OCI-LY1 (cell line): ENCODE measurements around the gene ACTA1.

Source experiments
- H2AFZ ChIP-seq: fragments of 200-600 bp; sonication (generic), shearing (Covaris generic); 2 replicates; pipeline ENCODE4 v1.6.0; 2014; ENCODE audit warnings: antibody characterized with exemption, mild to moderate bottlenecking, low read length
- H3F3A ChIP-seq: fragments of 200-600 bp; sonication (generic), shearing (Covaris generic); 2 replicates; pipeline ENCODE4 v1.6.0; 2014; ENCODE audit warnings: mild to moderate bottlenecking, antibody characterized with exemption, low read length, moderate library complexity; ENCODE audit not compliant: insufficient read depth
- H3K27ac ChIP-seq: fragments of 200-600 bp; sonication (generic); 2 replicates; pipeline ENCODE4 v1.5.1; 2014; ENCODE audit warnings: low read length, mixed run types, mild to moderate bottlenecking, low read depth; ENCODE audit not compliant: poor library complexity, severe bottlenecking
- H3K27me3 ChIP-seq: fragments of 200-600 bp; sonication (generic); 2 replicates; pipeline ENCODE4 v1.6.0; 2014; ENCODE audit warnings: antibody characterized with exemption, mild to moderate bottlenecking, low read length, moderate library complexity; ENCODE audit not compliant: insufficient read depth
- H3K36me3 ChIP-seq: fragments of 200-600 bp; sonication (generic); 2 replicates; pipeline ENCODE4 v1.6.1; 2014; ENCODE audit warnings: mild to moderate bottlenecking, antibody characterized with exemption, low read length, moderate library complexity, mixed read lengths; ENCODE audit not compliant: insufficient read depth
- H3K4me1 ChIP-seq: fragments of 200-600 bp; sonication (generic); 2 replicates; pipeline ENCODE4 v1.5.1; 2014; ENCODE audit warnings: mild to moderate bottlenecking, low read length, moderate library complexity; ENCODE audit not compliant: insufficient read depth, severe bottlenecking
- H3K4me2 ChIP-seq: fragments of 200-600 bp; sonication (generic), shearing (Covaris generic); 2 replicates; pipeline ENCODE4 v1.6.1; 2014; ENCODE audit warnings: low read length
- H3K4me3 ChIP-seq: fragments of 200-600 bp; sonication (generic); 2 replicates; pipeline ENCODE4 v1.5.1; 2014; ENCODE audit warnings: low read length, low read depth, mild to moderate bottlenecking, mixed read lengths; ENCODE audit not compliant: poor library complexity, severe bottlenecking
- H3K79me2 ChIP-seq: fragments of 200-600 bp; shearing (Covaris generic); 2 replicates; pipeline ENCODE4 v1.6.1; 2016; ENCODE audit warnings: mixed run types, low read length, mixed read lengths; ENCODE audit not compliant: insufficient read depth
- H3K9ac ChIP-seq: fragments of 200-600 bp; sonication (generic), shearing (Covaris generic); 2 replicates; pipeline ENCODE4 v1.6.1; 2014; ENCODE audit warnings: mild to moderate bottlenecking, low read length, mixed read lengths
- H3K9me2 ChIP-seq: fragments of 200-600 bp; sonication (generic), shearing (Covaris generic); 2 replicates; pipeline ENCODE4 v1.6.1; 2014; ENCODE audit warnings: low read depth, mild to moderate bottlenecking, low read length, mixed read lengths
- H3K9me3 ChIP-seq: fragments of 200-600 bp; shearing (Covaris generic); 2 replicates; pipeline ENCODE4 v1.6.1; 2014; ENCODE audit warnings: low read length, mixed read lengths
- H4K20me1 ChIP-seq: fragments of 200-600 bp; sonication (generic), shearing (Covaris generic); 2 replicates; pipeline ENCODE4 v1.6.0; 2016; ENCODE audit warnings: mild to moderate bottlenecking, low read length; ENCODE audit not compliant: insufficient read depth
- EZH2 ChIP-seq: fragments of 200-600 bp; sonication (generic), shearing (Covaris generic); IDR thresholded peaks from 2 replicates; pipeline ENCODE4 v1.8.0; 2017; ENCODE audit warnings: borderline replicate concordance, mixed run types, mild to moderate bottlenecking, antibody characterized with exemption, low read length, moderate library complexity, mixed read lengths
- TF ChIP-seq, protein P1 (sequence below): fragments of 200-600 bp; sonication (generic), shearing (Covaris generic); IDR thresholded peaks from 2 replicates; pipeline ENCODE4 v1.5.1; 2017; ENCODE audit warnings: mild to moderate bottlenecking, antibody characterized with exemption, low read length, moderate library complexity, mixed read lengths

The ACTA1 gene

DNA sequence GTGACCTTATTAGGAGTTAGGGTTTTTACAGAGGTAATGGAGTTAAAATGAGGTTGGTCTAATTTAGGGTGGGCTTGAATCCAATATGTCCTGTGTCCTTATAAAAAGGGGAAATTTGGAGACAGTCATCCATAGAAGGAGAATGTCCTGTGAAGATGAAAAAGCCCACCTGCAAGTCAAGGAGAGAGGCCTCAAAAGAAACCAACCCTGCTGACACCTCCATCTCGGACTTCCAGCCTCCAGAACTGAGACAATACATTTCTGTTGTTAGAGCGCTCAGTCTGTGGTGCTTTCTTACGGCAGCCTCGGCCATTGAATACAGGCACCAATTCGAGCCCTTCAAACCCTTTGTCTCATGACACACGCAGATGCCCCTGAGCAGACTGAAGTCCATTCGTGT lies 43.8 kb downstream of the ACTA1 start:
- H3K27ac ChIP-seq, result no peak overlapping the region

DNA sequence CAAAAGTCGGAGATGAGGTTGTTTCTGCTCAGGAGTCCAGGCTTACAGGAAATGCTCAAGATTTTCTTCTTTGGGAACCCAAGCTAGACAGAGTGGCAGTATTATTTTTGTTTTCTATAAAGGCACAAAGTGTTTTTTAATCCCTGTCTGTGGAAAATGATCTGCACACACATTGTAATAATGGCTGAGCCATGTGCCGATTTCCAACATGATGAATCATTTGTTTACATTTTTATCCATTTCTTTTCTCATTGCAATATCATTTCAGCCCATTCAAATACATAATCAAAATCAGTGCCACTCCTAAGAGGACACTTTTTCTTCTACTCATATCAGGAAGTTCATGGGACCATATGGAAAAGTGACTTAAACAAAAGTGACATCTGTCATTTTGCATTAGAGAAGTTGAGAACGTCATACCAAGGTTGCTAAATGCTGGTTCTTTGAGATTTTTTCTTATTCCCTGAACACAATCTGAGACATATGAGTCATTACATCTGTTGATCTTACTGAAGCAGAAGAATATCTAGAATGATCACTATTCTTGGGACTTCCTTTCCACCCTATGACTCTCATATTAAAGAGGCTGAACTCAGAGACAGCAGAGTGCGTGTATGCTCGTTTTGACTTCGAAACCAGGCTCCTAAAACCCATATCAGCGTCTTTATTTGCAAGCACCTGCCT lies 44.9 kb downstream of the ACTA1 start:
- Histone ChIP-seq H3K4me2 (no peak overlapping the region), H2AFZ (no peak overlapping the region), H4K20me1 (no peaks in the 10 kb centered on the region), H3K4me1 (no peaks in the 10 kb centered on the region), H3K4me3 (no peak overlapping the region), H3K27ac (no peak overlapping the region), H3K9me3 (no peaks in the 10 kb centered on the region), H3K79me2 (no peaks in the 10 kb centered on the region), H3K36me3 (no peaks in the 10 kb centered on the region), H3K9ac (no peak overlapping the region), H3K27me3 (no peaks in the 10 kb centered on the region; the same call in 1 of the 2 replicates), H3K9me2 (no peaks in the 10 kb centered on the region), H3F3A (no peaks in the 10 kb centered on the region)
- no peak for TF ChIP-seq EZH2
- TF ChIP-seq, protein P1, sequence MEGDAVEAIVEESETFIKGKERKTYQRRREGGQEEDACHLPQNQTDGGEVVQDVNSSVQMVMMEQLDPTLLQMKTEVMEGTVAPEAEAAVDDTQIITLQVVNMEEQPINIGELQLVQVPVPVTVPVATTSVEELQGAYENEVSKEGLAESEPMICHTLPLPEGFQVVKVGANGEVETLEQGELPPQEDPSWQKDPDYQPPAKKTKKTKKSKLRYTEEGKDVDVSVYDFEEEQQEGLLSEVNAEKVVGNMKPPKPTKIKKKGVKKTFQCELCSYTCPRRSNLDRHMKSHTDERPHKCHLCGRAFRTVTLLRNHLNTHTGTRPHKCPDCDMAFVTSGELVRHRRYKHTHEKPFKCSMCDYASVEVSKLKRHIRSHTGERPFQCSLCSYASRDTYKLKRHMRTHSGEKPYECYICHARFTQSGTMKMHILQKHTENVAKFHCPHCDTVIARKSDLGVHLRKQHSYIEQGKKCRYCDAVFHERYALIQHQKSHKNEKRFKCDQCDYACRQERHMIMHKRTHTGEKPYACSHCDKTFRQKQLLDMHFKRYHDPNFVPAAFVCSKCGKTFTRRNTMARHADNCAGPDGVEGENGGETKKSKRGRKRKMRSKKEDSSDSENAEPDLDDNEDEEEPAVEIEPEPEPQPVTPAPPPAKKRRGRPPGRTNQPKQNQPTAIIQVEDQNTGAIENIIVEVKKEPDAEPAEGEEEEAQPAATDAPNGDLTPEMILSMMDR, result no peak

More for the DNA sequence above, 43.8 kb downstream of the ACTA1 start:
- H3K36me3 ChIP-seq, result no peaks in the 10 kb centered on the region
- no peak overlapping the region for H3K4me2 ChIP-seq
- no peak overlapping the region for H2AFZ ChIP-seq
- no peaks in the 10 kb centered on the region for H3K4me1 ChIP-seq
- H3F3A ChIP-seq, result no peaks in the 10 kb centered on the region
- H3K9me2 ChIP-seq, result no peaks in the 10 kb centered on the region
- H4K20me1 ChIP-seq, result no peaks in the 10 kb centered on the region
- no peak overlapping the region for H3K9ac ChIP-seq
- no peak overlapping the region for H3K4me3 ChIP-seq
- H3K27me3 ChIP-seq, result no peaks in the 10 kb centered on the region; the same call in 1 of the 2 replicates
- H3K9me3 ChIP-seq, result no peaks in the 10 kb centered on the region
- H3K79me2 ChIP-seq, result no peaks in the 10 kb centered on the region
- no peak for TF ChIP-seq EZH2
- TF ChIP-seq, protein P1, result no peak

DNA sequence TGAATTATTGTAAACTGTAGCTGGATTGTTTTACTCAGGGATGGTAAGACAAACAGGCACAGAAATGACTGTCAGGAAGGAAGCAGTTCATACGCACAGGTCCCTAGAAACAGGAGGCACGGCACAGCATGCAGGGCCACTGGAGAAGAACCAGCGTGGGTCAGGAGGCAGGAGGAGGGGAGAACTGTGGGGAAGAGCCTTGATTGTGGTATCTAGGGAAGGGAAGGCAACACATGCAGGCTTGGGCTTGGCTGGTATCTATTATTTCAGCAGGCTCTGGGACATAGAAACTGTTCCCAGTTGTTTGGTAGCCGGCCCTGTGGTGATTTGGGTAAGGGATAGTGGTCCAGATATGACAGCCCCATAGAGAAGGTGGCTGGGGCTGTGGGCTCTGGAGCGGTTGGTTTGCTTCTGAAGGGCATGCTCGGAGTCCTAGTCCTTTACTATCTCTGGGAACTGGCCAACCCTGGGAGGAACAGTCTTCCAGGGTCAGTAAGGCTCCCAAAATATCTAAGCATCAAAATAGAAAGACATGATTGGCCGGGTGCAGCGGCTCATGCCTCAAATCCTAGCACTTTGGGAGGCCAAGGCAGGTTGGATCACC lies 47.9 kb downstream of the ACTA1 start:
- Histone ChIP-seq H3K27me3 (no peaks in the 10 kb centered on the region; the same call in 1 of the 2 replicates), H3F3A (no peaks in the 10 kb centered on the region), H3K27ac (no peak overlapping the region), H3K9ac (no peak overlapping the region), H3K9me3 (no peaks in the 10 kb centered on the region), H3K9me2 (no peaks in the 10 kb centered on the region), H3K4me2 (no peak overlapping the region), H3K4me1 (no peaks in the 10 kb centered on the region), H2AFZ (no peak overlapping the region), H3K36me3 (no peaks in the 10 kb centered on the region), H3K79me2 (no peaks in the 10 kb centered on the region), H3K4me3 (no peak overlapping the region), H4K20me1 (no peaks in the 10 kb centered on the region)
- TF ChIP-seq, protein P1, result no peak
- TF ChIP-seq EZH2, result no peak
